GOT3 (cell line): ENCODE measurements around the gene ZNF778.

Source experiments
- DNase-seq: peaks from one replicate; lab custom pipeline; 2025; ENCODE audit warnings: mixed read lengths; lab: John Stamatoyannopoulos, UW

ZNF778 gene

DNA sequence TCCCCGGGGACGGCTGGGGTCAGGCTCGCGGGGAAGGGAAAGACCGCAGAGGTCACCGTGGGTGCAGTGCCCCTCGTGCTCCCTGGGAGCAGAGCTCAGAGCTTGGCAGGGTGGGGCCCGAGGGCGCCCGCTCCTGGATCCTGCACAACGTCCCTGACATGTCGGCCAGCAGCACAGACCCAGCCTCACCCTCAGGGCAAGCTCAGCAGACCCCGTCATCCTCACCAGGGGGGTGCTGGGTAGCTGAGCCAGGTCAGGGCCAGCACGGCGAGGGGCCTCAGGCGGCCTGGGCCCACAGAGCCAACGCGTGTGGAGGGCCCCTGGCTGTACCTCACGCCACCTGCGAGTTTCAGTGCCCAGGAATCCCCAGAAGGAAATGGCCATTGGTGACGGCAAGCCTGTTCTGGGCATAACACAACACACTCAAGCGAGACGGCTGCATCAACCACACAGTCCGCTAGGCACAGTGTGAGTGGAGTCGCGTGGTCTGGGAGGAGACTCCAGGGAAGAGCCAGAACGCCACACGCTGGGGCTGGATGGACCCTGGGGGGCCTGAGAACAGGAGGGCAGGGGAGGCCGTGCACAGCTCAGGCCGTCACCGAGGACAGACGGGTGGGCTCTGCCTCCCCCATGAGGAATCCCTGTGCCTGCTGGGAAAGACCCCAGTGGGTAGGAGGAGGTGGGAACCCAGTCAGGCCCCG is 60.3 kb downstream of the ZNF778 start:
- DNase-seq: no peak

DNA sequence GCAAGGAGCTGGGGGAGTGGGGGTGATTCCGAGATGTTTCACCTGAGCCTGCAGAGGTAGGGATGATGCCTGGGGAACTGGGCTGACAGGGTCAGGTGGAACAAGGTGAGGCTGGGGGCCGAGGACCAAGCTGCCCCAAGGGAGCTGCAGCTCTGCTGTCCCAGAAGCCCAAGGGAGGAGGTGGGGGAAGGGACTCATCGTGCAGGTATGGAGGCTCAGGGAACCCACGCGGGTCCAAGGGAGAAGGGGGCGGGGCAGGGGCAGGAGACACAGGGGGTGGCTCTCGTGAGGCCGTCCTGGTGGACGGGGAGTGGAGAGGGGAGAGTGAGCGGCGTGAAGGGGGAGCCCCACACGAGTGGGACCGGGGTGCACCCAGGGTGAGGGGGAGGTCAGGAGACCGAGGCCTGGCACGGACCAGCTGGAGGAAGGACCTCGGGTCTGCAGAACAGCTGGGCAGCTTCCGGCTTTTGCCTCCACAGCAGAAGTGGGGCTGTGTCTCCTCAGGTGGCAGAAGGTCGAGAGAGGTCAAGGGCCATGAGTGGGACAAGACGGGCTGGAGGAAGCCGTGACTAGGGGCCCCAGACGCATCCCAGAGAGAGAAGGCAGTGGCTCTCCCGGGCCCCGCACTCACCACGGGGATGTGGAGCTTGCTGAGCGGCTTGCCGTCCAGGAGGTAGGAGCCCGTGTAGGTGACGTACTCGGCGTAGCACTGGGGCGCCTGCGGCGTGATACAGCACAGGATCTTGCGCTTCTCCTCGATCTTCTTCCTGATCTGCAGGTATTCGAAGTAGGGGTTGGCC is 61.1 kb downstream of the ZNF778 start:
- DNase-seq: no peak

DNA sequence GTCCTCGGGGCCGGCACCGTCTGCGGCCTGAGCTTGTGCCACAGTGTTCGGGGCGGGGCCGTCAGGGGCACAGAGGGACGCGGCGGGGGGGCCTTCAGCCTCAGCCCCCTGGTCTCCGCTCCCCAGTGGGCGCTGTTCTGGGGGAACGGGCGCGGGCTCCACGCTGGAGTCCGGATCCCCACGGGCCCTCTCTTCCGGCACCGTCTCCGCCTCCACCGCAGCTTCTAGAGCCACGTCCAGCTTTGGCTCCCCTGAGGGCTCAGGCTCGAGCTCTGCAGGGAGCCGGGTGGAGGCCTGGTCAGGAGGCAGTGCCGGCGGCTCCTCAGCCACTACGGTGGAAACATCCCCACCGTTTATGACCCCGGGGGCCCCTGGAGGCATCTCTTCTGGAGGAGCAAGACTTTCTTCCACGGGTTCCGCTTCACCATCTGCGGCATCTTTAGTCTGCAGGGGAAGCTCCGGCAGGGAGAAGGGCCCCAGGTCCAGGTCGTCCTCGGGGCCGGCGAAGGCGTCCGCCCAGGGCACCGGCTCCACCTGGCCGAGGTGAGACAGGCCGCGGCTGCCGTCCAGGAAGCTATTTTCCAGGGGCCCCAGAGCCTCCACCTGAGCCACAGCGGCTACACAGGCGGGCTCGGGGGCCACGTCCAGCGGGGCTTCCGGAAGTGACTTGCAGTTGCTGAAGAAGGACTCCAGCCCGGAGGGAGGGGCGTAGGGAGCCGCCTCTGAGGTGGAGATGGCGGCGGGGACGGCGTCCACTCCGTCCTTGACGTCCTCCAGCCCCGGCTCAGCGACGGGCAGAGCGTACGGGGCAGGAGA is 62.4 kb downstream of the ZNF778 start:
- DNase-seq: no peak

DNA sequence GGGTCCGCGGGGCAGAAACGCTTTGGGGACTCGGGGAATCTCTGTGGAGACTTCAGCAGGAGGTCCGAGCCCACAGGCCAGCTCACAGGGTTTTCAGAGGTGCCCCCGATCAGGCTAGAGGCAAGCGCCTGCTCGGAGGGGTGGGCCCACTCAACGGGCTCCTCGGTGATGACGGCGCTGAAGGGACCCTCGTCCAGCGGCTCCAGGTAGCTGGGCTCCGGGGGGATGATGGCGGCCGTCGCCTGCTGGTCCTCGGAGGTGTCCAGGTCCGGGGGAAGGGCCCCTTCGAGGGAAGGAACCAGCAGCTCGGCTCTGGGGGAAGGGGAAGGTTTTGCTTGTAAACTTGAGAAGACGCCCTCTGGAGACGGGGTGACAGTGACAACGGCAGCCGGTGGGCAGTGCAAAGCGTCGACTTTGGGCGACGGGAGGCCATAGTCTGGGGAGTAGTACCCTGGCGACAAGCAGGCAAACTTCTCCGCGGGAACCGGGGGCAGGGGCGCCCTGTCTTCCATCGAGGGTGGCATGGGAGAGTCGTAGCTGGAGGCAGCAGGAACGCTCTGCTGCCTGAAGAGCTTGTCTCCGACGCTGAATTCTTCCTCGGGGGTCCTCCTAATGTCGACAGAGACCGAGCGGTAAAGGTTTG is 63.2 kb downstream of the ZNF778 start:
- DNase-seq: no peak

DNA sequence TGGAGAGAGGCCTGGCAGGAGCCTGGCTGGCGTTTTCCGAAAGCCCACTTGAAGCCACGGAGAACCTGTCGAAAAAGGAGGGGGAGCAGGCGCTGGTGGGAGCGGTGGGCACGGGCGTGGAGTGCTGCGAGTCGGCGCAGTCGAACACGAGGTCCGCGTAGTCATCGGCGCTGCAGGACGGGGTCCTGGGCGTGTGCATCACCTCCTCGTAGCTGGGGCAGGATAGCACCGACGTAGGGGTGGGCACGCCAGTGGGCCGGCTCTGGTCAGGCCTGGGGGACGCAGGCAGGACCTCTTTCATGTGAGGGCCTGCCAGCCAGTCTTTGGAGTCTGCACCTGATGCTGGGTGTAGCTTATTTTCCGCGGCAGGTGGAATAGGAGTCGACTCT is 63.7 kb downstream of the ZNF778 start:
- no peak for DNase-seq

GRCh38 chr16:89281829-89282228 is 64.3 kb downstream of the ZNF778 start:
- DNase-seq: no peak

GRCh38 chr16:89282523-89282922 is 65.0 kb downstream of the ZNF778 start:
- no peak for DNase-seq

DNA sequence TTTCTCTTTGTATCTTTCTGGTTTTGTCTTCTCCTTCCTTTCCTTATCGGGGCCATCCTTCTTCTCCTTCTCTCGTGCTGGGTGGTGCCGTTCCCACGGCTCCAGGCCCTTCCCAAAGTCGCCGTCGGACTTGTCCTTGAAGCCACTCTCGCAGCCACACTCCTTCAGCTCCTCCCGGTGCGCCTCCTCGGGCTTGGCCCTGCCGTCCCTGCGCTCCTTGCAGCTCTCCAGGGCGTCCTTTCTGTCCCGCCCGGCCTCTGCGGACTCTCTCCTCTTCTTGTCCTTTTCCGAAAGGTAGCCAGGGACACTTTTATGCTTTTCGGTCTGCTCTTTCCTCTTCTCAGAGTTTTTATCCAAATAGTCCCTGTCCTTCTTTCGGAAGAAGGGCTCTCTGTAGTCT is 65.9 kb downstream of the ZNF778 start:
- DNase-seq: no peak

- no peak for DNase-seq
Measured at GRCh38 chr16:89285381-89285780, 67.9 kb downstream of the ZNF778 start.

DNA sequence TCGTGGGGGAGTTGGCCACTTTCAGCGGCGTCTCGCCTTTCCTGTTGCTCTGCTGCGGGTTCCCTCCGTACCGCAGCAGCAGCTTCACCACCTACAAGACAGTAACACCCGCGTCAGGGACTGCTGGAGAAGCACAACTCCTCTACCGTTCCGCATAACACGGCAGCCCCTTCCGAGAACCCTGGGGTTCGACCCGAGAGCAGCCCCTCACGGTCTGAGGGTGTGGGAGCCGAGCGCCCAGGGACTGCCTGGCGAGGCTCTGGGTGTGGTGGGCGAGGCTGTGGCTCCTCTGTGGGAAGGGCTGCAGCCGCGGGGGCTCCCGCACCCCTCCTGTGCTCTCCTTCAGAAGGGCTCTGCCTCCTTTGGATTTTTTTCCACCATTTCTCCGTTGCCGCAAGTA is 68.6 kb downstream of the ZNF778 start:
- DNase-seq: no peak
